Measurements from ENCODE around the gene NES. TPM values are rescaled to one million over a fixed set of nuclear protein-coding genes. Genes with fewer than 3 reads are reported as not detected.

The NES gene
- total RNA-seq, 4 donors from 2014 or later = 3.5 to 8.0 (median 5.4) TPM

DNA sequence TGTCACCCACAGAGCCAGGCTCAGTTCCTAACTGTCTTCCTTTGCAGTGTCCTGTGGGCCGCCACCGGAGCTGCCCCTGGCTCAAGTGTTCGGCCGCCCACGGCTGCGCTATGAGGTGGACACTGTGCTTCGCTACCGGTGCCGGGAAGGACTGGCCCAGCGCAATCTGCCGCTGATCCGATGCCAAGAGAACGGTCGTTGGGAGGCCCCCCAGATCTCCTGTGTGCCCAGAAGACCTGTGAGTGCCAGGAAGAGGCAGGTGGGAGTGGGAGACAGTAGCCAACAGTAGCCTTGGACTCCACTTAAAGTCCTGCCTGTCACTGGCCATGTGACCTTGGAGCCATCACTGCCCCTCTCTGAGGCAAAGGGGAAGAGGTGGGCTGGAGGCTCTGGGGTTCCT, 18.7 kb downstream of the NES start:
- Histone ChIP-seq H3K4me1 (peaks cover 43 to 67% (median 56%) of the 10 kb centered on the region in 3 donors), H3K27me3 (peaks cover 0 to 46% (median 0%) of the 10 kb centered on the region in 4 donors), H3K4me3 (no peak overlapping the region), H3K36me3 (no peaks in the 10 kb centered on the region), H3K27ac (no peak overlapping the region), H3K9me3 (no peaks in the 10 kb centered on the region)
- intact Hi-C loops (cut with DNase I) = no loop called here
- 97 to 100% methylated on average over 4 of the region's 14 CpGs for WGBS, 2 donors
- no peak for DNase-seq
- TF ChIP-seq POLR2A (IDR thresholded peaks at IDR 0.05) = no peak
- TF ChIP-seq, protein P1, sequence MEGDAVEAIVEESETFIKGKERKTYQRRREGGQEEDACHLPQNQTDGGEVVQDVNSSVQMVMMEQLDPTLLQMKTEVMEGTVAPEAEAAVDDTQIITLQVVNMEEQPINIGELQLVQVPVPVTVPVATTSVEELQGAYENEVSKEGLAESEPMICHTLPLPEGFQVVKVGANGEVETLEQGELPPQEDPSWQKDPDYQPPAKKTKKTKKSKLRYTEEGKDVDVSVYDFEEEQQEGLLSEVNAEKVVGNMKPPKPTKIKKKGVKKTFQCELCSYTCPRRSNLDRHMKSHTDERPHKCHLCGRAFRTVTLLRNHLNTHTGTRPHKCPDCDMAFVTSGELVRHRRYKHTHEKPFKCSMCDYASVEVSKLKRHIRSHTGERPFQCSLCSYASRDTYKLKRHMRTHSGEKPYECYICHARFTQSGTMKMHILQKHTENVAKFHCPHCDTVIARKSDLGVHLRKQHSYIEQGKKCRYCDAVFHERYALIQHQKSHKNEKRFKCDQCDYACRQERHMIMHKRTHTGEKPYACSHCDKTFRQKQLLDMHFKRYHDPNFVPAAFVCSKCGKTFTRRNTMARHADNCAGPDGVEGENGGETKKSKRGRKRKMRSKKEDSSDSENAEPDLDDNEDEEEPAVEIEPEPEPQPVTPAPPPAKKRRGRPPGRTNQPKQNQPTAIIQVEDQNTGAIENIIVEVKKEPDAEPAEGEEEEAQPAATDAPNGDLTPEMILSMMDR (IDR thresholded peaks at IDR 0.05) = no peak

DNA sequence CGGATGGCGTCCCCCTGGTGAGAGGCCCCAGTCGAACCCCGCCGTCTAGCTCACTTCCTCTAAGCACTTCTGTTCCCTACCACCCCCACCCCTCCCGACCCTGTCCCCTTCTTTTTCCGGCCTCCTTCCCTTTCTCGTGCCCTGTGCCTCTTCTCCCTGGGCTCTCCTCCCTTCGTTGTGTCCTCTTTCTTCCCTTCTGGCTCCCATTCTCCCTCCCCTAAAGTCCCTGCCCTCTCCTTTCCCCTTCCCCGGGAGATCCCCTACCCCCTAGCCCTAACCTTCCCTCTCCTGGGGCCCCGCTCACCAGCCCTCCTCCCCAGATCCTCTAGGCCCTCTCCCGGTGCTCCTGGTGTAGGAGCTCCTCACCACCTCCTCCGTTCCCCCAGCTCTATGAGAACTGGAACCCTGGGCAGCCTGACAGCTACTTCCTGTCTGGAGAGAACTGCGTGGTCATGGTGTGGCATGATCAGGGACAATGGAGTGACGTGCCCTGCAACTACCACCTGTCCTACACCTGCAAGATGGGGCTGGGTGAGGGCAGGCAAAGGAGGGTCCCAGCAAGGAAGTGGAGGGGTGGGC, 19.4 kb downstream of the NES start:
- peak overlapping the region in 2 of 4 donors; percentile 33 to 59 for H3K4me3 ChIP-seq
- H3K36me3 ChIP-seq = no peaks in the 10 kb centered on the region
- TF ChIP-seq POLR2A (IDR thresholded peaks at IDR 0.05) = no peak
- TF ChIP-seq, protein P1 (IDR thresholded peaks at IDR 0.05) = no peak
- peaks cover 0 to 53% (median 0%) of the 10 kb centered on the region in 4 donors for H3K27me3 ChIP-seq
- intact Hi-C loops (cut with DNase I) = loop anchor here (2.0 kb wide), 1 partner anchor 31 kb away; no protein-coding TSS in a partner anchor
- 2 to 11% methylated on average over 11 to 14 of the region's 15 CpGs for WGBS, 2 donors
- no peaks in the 10 kb centered on the region for H3K9me3 ChIP-seq
- no peak for DNase-seq
- no peak overlapping the region for H3K27ac ChIP-seq
- H3K4me1 ChIP-seq = peaks cover 43 to 61% (median 50%) of the 10 kb centered on the region in 3 donors

DNA sequence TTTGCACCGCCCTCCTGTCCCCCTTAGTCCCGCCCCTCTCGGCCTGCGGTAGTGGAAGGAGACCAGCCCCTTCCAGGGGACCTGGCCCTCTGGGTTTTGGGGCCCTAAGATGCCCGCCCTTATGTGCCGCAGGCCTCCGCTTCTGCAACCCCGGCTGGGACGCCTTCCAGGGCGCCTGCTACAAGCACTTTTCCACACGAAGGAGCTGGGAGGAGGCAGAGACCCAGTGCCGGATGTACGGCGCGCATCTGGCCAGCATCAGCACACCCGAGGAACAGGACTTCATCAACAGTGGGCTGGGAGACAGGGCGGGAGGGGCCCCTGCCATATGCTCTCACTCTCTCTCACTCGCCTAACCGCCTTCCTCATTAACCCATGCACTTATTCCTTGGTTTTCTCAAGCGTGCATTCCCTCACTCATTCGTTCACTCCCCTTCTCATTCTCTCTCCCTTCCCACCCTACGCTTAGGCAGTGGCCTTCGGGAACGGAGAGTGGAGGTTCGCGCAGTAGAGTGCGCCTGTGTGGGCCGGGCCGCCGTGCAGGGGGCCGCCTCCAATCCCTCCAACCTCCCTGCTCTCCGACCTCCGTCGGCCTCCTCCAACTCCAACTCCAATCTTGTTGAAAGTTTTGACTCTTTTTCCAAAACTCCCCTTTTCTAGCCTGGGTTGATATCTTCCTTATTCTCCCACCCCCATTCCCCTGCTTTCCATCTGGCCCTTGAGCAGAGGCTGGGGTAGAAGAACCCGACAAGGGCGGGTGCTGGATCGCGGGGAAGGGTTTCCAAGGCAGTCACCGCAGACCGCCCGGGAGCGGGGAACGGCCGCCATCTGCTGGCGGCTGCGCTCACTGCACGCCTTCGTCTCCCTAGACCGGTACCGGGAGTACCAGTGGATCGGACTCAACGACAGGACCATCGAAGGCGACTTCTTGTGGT, 20.1 kb downstream of the NES start:
- TF ChIP-seq POLR2A (IDR thresholded peaks at IDR 0.05) = no peak
- TF ChIP-seq, protein P1 (IDR thresholded peaks at IDR 0.05) = peak; percentile 86 to 95 (median 92)
- intact Hi-C loops (cut with DNase I) = loop anchor here (2.0 kb wide), 1 partner anchor 30 kb away; no protein-coding TSS in a partner anchor

DNA sequence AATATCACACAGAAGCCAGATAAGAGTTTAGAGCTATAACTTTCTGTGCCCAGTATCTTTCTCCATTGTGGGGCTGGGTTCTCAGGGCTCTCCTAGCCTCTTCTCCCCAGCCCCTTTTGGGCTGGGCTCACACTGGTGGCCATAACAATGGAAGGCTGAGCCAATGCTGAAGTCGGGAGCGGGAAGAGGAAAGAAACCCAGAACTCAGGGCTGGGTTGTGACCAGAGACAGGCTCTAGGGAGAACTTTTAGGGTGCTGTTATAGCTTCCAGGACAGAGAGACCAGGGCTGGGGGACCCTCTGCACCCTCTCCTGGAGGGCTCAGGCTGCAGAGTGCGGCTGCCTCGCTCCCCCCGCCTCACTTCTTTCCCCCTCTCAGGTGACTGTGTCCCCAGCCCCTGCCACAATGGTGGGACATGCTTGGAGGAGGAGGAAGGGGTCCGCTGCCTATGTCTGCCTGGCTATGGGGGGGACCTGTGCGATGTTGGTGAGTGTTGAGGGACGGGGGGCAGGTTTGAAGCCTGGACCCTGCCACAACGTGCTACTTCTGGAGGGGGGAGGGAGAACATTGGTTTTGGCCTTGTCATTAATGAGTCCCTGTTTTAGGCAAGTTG, 21.2 kb downstream of the NES start:
- Histone ChIP-seq H3K4me3 (no peak overlapping the region), H3K27ac (no peak overlapping the region), H3K4me1 (peaks cover 31 to 42% (median 32%) of the 10 kb centered on the region in 3 donors), H3K27me3 (peaks cover 0 to 71% (median 0%) of the 10 kb centered on the region in 4 donors), H3K36me3 (no peaks in the 10 kb centered on the region), H3K9me3 (no peaks in the 10 kb centered on the region)
- intact Hi-C loops (cut with DNase I) = loop anchor here (2.0 kb wide), 1 partner anchor 29 kb away; no protein-coding TSS in a partner anchor
- DNase-seq = no peak
- TF ChIP-seq POLR2A (IDR thresholded peaks at IDR 0.05) = no peak
- TF ChIP-seq, protein P1 (IDR thresholded peaks at IDR 0.05) = no peak
- WGBS, 2 donors = 68 to 77% methylated on average over 3 to 9 of the region's 9 CpGs

More for the DNA sequence above, 20.1 kb downstream of the NES start:
- H3K4me3 ChIP-seq = peak overlapping the region; percentile 5 to 59 (median 24)
- H3K9me3 ChIP-seq = no peaks in the 10 kb centered on the region
- DNase-seq = no peak
- H3K27ac ChIP-seq = no peak overlapping the region
- no peaks in the 10 kb centered on the region for H3K36me3 ChIP-seq
- peaks cover 0 to 60% (median 0%) of the 10 kb centered on the region in 4 donors for H3K27me3 ChIP-seq
- peaks cover 41 to 53% (median 42%) of the 10 kb centered on the region in 3 donors for H3K4me1 ChIP-seq
- WGBS, 2 donors = 1 to 2% methylated on average over 39 to 44 of the region's 54 CpGs
